Mesenchymal stem cell (in vitro differentiated cells and primary cell): ENCODE results near the gene KIF20B.

ENCODE experiments used
- DNase-seq: peaks from one replicate; pipeline ENCODE4 v3.0.0-alpha.2; 2013
- H2AFZ ChIP-seq: one replicate; pipeline ENCODE4 v1.6.1; 2013; ENCODE audit warnings: low read depth, mild to moderate bottlenecking, control low read depth, inconsistent platforms, low read length, moderate library complexity
- H2AK5ac ChIP-seq: 2 replicates; pipeline ENCODE4 v1.6.1; 2013; ENCODE audit warnings: low read length, moderate library complexity, mild to moderate bottlenecking, inconsistent platforms; ENCODE audit not compliant: severe bottlenecking
- H2BK120ac ChIP-seq: one replicate; pipeline ENCODE4 v1.6.1; 2013; ENCODE audit warnings: low read depth, mild to moderate bottlenecking, inconsistent platforms, low read length, moderate library complexity
- H2BK12ac ChIP-seq, 2 experiments: one replicate each; pipeline ENCODE4 v1.6.1; 2013; ENCODE audit warnings: inconsistent platforms in 2 of 2, low read length in 2 of 2, mild to moderate bottlenecking in 2 of 2, moderate library complexity in 2 of 2, control low read depth in 1 of 2
- H2BK15ac ChIP-seq: one replicate; pipeline ENCODE4 v1.6.1; 2013; ENCODE audit warnings: mild to moderate bottlenecking, low read depth, inconsistent platforms; ENCODE audit not compliant: poor library complexity, severe bottlenecking
- H2BK5ac ChIP-seq: 2 replicates; pipeline ENCODE4 v1.6.1; 2013; ENCODE audit warnings: low read depth, mild to moderate bottlenecking, low read length, control low read depth, inconsistent platforms; ENCODE audit not compliant: poor library complexity, severe bottlenecking
- H3K14ac ChIP-seq, 2 experiments: one replicate each; pipeline ENCODE4 v1.6.1; 2013; ENCODE audit warnings: inconsistent platforms in 2 of 2, low read length in 2 of 2, control low read depth in 1 of 2, mild to moderate bottlenecking in 1 of 2, moderate library complexity in 1 of 2
- H3K18ac ChIP-seq, 2 experiments: one replicate each; pipeline ENCODE4 v1.6.1; 2013; ENCODE audit warnings: inconsistent platforms in 2 of 2, low read length in 2 of 2, control low read depth in 1 of 2, low read depth in 1 of 2, mild to moderate bottlenecking in 1 of 2
- H3K23ac ChIP-seq, 2 experiments: one replicate each; pipeline ENCODE4 v1.6.1; 2013; ENCODE audit warnings: inconsistent platforms in 2 of 2, low read length in 2 of 2, mild to moderate bottlenecking in 2 of 2, moderate library complexity in 2 of 2, control low read depth in 1 of 2
- H3K27ac ChIP-seq: 2 replicates; pipeline ENCODE4 v1.5.1; 2013; ENCODE audit warnings: mild to moderate bottlenecking, moderate library complexity, low read length, control low read depth, inconsistent platforms; ENCODE audit not compliant: poor library complexity, severe bottlenecking
- H3K27me3 ChIP-seq, 2 experiments: 2 replicates each; pipeline versions ENCODE4 v1.6.1 to v1.7.0; 2013; ENCODE audit warnings: low read length in 2 of 2, mild to moderate bottlenecking in 2 of 2, moderate library complexity in 2 of 2, control low read depth in 1 of 2, inconsistent platforms in 1 of 2; ENCODE audit not compliant: control insufficient read depth in 1 of 2, insufficient read depth in 1 of 2
- H3K36me3 ChIP-seq, 2 experiments: 2 replicates each; pipeline versions ENCODE4 v1.6.1 to v1.7.0; 2013; ENCODE audit warnings: low read length in 2 of 2, control low read depth in 1 of 2, inconsistent platforms in 1 of 2, low read depth in 1 of 2, mild to moderate bottlenecking in 1 of 2; ENCODE audit not compliant: insufficient read depth in 2 of 2, control insufficient read depth in 1 of 2
- H3K4ac ChIP-seq, 2 experiments: one replicate each; pipeline ENCODE4 v1.6.1; 2013; ENCODE audit warnings: inconsistent platforms in 2 of 2, low read length in 2 of 2, mild to moderate bottlenecking in 2 of 2, moderate library complexity in 2 of 2, control low read depth in 1 of 2, low read depth in 1 of 2
- H3K4me1 ChIP-seq: 2 replicates; pipeline ENCODE4 v1.6.1; 2013; ENCODE audit warnings: low read depth, low read length, control low read depth; ENCODE audit not compliant: control insufficient read depth, insufficient read depth
- H3K4me2 ChIP-seq: 2 replicates; pipeline ENCODE4 v1.6.1; 2013; ENCODE audit warnings: low read length, mild to moderate bottlenecking, inconsistent platforms; ENCODE audit not compliant: poor library complexity, severe bottlenecking
- H3K4me3 ChIP-seq, 2 experiments: 2 replicates each; pipeline versions ENCODE4 v1.5.1 to v1.7.0; 2013; ENCODE audit warnings: low read length in 2 of 2, mild to moderate bottlenecking in 2 of 2, control low read depth in 1 of 2, low read depth in 1 of 2; ENCODE audit not compliant: insufficient read depth in 1 of 2
- H3K79me1 ChIP-seq: replicated peaks from 2 replicates; pipeline ENCODE4 v1.6.1; 2013; ENCODE audit warnings: mild to moderate bottlenecking, control low read depth, low read length, inconsistent platforms; ENCODE audit not compliant: poor library complexity, severe bottlenecking
- H3K9ac ChIP-seq: 2 replicates; pipeline ENCODE4 v1.7.0; 2013; ENCODE audit warnings: mild to moderate bottlenecking, low read length, moderate library complexity
- H3K9me3 ChIP-seq: 2 replicates; pipeline ENCODE4 v1.7.0; 2013; ENCODE audit warnings: mild to moderate bottlenecking, low read length; ENCODE audit not compliant: control insufficient read depth
- H4K8ac ChIP-seq: one replicate; pipeline ENCODE4 v1.6.1; 2013; ENCODE audit warnings: inconsistent platforms, mild to moderate bottlenecking, low read length, moderate library complexity
- H4K91ac ChIP-seq: one replicate; pipeline ENCODE4 v1.6.1; 2013; ENCODE audit warnings: mild to moderate bottlenecking, low read length, inconsistent platforms
- WGBS: methylation state at CpG from one replicate; pipeline ENCODE4 v1.1.7; 2013; ENCODE audit warnings: mixed read lengths; 5-methylcytosine and 5-hydroxymethylcytosine counted together

KIF20B gene

DNA sequence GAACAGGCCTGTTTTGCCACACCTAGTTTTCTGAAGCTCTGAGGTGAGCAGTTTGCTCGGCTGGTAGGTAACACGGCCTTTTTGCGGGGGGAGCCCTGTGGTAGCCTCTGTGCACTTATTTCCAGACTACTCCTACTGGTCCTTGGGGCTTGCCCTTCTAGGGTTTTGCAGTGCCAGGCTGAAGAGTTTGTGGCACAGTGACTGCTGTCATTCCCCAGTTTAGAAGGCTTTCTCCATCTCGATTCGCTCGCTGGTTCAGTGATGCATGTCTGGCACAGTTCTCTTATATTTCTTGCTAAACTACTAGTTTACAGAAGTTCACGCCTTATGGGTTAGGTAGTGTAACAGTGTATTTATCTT lies 711 bp downstream of the KIF20B start:
- peak; percentile 31 for DNase-seq
- Histone ChIP-seq H2BK12ac (no peak overlapping the region), H3K4me3 (peak overlapping the region; percentile 45 to 100), H2BK15ac (no peak overlapping the region), H2BK120ac (no peak overlapping the region), H3K27me3 (no peaks in the 10 kb centered on the region), H3K79me1 (peaks cover 2% of the 10 kb centered on the region), H3K18ac (peak overlapping the region in 1 of 2 experiments; percentile 50), H3K4ac (no peak overlapping the region), H3K27ac (no peak overlapping the region), H3K36me3 (no peaks in the 10 kb centered on the region), H2AK5ac (no peak overlapping the region), H3K14ac (no peak overlapping the region), H3K4me1 (peaks cover 4% of the 10 kb centered on the region), H3K9me3 (no peaks in the 10 kb centered on the region), H2BK5ac (no peak overlapping the region), H3K9ac (peak overlapping the region; percentile 93), H3K23ac (no peak overlapping the region), H4K91ac (no peak overlapping the region), H3K4me2 (peak overlapping the region; percentile 87), H2AFZ (no peak overlapping the region), H4K8ac (no peak overlapping the region)
- WGBS, result 0% methylated on average over 3 of the region's 7 CpGs

DNA sequence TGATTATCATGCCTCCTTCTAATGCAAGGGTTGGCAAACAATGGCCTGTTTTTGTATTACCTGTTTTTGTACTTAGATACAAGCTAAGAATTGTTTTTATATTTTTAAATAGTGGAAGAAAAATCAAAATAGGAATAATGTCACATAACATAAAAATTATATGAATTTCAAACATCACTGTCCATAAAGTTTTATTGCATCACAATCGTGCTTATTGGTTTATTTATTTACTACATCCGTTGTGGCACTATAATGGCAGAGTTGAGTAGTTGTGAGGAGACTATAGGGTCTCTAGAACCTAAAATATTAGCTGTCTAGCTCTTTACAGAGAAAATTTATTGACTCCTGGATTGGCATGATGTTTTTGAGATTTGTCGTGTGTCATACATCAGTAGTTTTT lies 4.1 kb downstream of the KIF20B start:
- no peaks in the 10 kb centered on the region for H3K36me3 ChIP-seq
- no peak overlapping the region for H4K8ac ChIP-seq
- H3K9ac ChIP-seq, result no peak overlapping the region
- no peak overlapping the region for H4K91ac ChIP-seq
- H2BK12ac ChIP-seq, result no peak overlapping the region
- no peak overlapping the region for H3K14ac ChIP-seq
- no peak overlapping the region for H3K23ac ChIP-seq
- no peak overlapping the region for H2BK120ac ChIP-seq
- H3K4me1 ChIP-seq, result peaks cover 2% of the 10 kb centered on the region
- H3K4me2 ChIP-seq, result no peak overlapping the region
- H3K4ac ChIP-seq, result no peak overlapping the region
- H2BK5ac ChIP-seq, result no peak overlapping the region
- H2BK15ac ChIP-seq, result no peak overlapping the region
- no peaks in the 10 kb centered on the region for H3K27me3 ChIP-seq
- H3K79me1 ChIP-seq, result peaks cover 2% of the 10 kb centered on the region
- H3K27ac ChIP-seq, result no peak overlapping the region
- H2AK5ac ChIP-seq, result no peak overlapping the region
- WGBS, result 100% methylated on average over 3 of the region's 3 CpGs
- H3K4me3 ChIP-seq, result no peak overlapping the region
- no peaks in the 10 kb centered on the region for H3K9me3 ChIP-seq
- no peak overlapping the region for H3K18ac ChIP-seq
- no peak for DNase-seq
- no peak overlapping the region for H2AFZ ChIP-seq

DNA sequence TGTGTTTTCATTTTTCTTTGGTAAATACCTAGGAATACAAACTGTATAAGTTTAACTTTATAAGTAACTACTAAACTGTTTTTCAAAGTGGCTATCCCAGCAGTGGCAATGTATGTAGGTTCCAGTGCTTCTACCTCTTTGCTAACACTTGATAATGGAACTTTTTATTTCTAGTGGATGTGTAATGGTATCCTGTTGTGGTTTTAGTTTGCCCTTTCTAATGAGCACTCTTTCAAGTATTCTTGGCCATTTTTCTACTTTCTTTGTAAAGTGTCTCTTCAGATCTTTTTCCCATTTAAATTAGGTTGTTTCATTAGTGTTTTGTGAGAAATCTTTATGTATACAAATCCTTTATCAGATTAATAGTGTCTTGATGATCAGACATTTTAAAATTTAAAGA lies 4.6 kb downstream of the KIF20B start:
- no peak overlapping the region for H2BK5ac ChIP-seq
- no peak overlapping the region for H2AK5ac ChIP-seq
- no peak overlapping the region for H2AFZ ChIP-seq
- H3K18ac ChIP-seq, result no peak overlapping the region
- peaks cover 2% of the 10 kb centered on the region for H3K4me1 ChIP-seq
- peak; percentile 53 for DNase-seq
- no peak overlapping the region for H3K4ac ChIP-seq
- no peak overlapping the region for H2BK12ac ChIP-seq
- no peak overlapping the region for H4K91ac ChIP-seq
- no peak overlapping the region for H4K8ac ChIP-seq
- H3K4me3 ChIP-seq, result no peak overlapping the region
- H3K36me3 ChIP-seq, result no peaks in the 10 kb centered on the region
- H3K23ac ChIP-seq, result no peak overlapping the region
- H2BK120ac ChIP-seq, result no peak overlapping the region
- peak overlapping the region; percentile 54 for H3K9ac ChIP-seq
- H3K27me3 ChIP-seq, result no peaks in the 10 kb centered on the region
- H3K9me3 ChIP-seq, result no peaks in the 10 kb centered on the region
- H3K14ac ChIP-seq, result no peak overlapping the region
- peaks cover 2% of the 10 kb centered on the region for H3K79me1 ChIP-seq
- no peak overlapping the region for H3K27ac ChIP-seq
- no peak overlapping the region for H3K4me2 ChIP-seq
- H2BK15ac ChIP-seq, result no peak overlapping the region

DNA sequence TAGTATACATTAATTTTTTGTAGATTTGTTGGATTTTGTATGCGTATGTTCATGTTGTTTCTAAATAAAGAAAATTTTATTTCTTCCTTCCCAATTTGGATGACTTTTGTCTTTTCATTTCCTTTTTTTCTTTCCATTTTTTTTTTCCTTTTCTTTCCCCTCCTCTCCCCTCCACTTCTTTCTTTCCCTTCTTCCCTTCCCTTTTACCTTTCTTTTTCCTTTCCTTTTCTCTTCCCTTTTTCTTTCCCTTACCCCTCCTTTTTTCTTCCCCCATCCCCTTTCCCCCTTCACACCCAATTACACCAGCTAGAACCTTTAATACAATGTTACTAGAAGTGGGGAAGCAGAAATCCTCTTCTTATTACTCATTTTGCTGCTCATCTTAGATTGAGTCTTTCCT lies 6.0 kb downstream of the KIF20B start:
- no CpG with 5 or more reads among the region's 1 CpG for WGBS

More for the DNA sequence above, 6.0 kb downstream of the KIF20B start:
- Histone ChIP-seq H3K79me1 (peaks cover 2% of the 10 kb centered on the region), H3K4ac (no peak overlapping the region), H3K4me1 (no peaks in the 10 kb centered on the region), H2AK5ac (no peak overlapping the region), H4K8ac (no peak overlapping the region), H3K9ac (no peak overlapping the region), H2BK120ac (no peak overlapping the region), H2BK12ac (no peak overlapping the region), H2BK5ac (no peak overlapping the region), H4K91ac (no peak overlapping the region), H3K4me3 (no peak overlapping the region), H3K14ac (no peak overlapping the region), H3K4me2 (no peak overlapping the region), H2AFZ (no peak overlapping the region), H3K18ac (no peak overlapping the region), H3K9me3 (no peaks in the 10 kb centered on the region), H3K27ac (no peak overlapping the region), H3K36me3 (no peaks in the 10 kb centered on the region), H3K23ac (no peak overlapping the region), H3K27me3 (no peaks in the 10 kb centered on the region), H2BK15ac (no peak overlapping the region)
- no peak for DNase-seq
